NT2/D1 (cell line): ENCODE measurements around the gene MAP2K2.

Experiments
- DNase-seq: peaks from one replicate; pipeline ENCODE4 v3.0.0-alpha.2; 2011; ENCODE audit warnings: low read depth, low spot score
- H3K27me3 ChIP-seq: 2 replicates; pipeline ENCODE4 v1.6.0; 2011; ENCODE audit warnings: mild to moderate bottlenecking; ENCODE audit not compliant: insufficient read length, insufficient read depth
- H3K36me3 ChIP-seq: 2 replicates; pipeline ENCODE4 v1.6.1; 2011; ENCODE audit warnings: mild to moderate bottlenecking, low read length, mixed read lengths; ENCODE audit not compliant: insufficient read depth, insufficient read length
- H3K4me1 ChIP-seq: 2 replicates; pipeline ENCODE4 v1.5.1; 2011; ENCODE audit not compliant: insufficient read depth, insufficient read length
- H3K4me3 ChIP-seq: 2 replicates; pipeline ENCODE4 v1.5.1; 2011; ENCODE audit warnings: low read depth; ENCODE audit not compliant: insufficient read length
- H3K9ac ChIP-seq: 2 replicates; pipeline ENCODE4 v1.6.0; 2011; ENCODE audit warnings: low read depth; ENCODE audit not compliant: insufficient read length
- H3K9me3 ChIP-seq: 2 replicates; pipeline ENCODE4 v1.5.1; 2011; ENCODE audit warnings: mild to moderate bottlenecking, low read length; ENCODE audit not compliant: insufficient read depth
- SUZ12 ChIP-seq: IDR thresholded peaks from 2 replicates; pipeline ENCODE4 v1.6.1; 2011; ENCODE audit not compliant: insufficient read length, insufficient read depth; ENCODE audit errors: extremely low read depth
- YY1 ChIP-seq: IDR thresholded peaks from 2 replicates; pipeline ENCODE4 v1.6.1; 2011; ENCODE audit not compliant: insufficient read length, insufficient read depth
- ZNF274 ChIP-seq: IDR thresholded peaks from 2 replicates; pipeline ENCODE4 v1.6.1; 2011; ENCODE audit warnings: mild to moderate bottlenecking, low read depth, low read length

Gene MAP2K2

DNA sequence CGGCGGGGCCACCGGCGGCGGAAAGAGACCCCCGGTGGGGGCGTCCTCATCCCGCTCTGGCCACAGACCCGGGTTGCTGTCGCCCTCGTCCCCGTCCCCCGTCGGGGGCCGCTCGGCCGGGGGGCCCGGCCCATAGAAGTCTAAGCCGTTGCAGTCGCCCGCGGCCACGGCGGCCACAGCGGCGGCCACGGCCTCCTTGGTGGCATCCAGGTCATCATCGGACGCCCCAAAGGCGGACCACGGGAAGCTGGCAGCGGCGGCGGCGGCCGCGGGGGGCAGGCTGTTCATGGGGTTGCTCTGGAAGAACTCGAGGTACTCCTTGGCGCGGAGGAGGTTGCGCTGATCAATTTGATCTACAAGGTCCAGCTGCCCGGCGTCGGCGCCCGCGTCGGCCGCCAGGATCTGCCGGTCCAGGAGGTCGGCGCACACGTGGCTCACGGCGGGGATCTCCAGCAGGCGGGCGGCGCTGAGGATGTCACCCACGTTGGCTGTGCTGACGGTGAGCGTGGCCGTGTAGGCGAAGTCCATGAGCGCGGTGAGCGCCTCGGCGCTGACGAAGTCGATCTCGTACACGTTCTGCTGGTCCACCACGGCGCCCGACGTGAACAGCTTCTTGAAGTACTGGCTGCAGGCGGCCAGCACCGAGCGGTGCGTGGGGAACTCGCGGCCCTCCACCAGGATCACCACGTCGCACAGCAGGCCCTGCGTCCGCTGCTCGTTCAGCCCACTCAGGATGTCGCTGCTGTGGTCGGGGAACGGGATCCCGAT is 69.3 kb downstream of the MAP2K2 start:
- H3K27me3 ChIP-seq = no peaks in the 10 kb centered on the region
- H3K4me1 ChIP-seq = peaks cover 28% of the 10 kb centered on the region
- peaks cover 71% of the 10 kb centered on the region for H3K36me3 ChIP-seq
- no peak overlapping the region for H3K9ac ChIP-seq
- no peak for DNase-seq
- H3K4me3 ChIP-seq = no peak overlapping the region
- TF ChIP-seq YY1 (no peak), ZNF274 (no peak), SUZ12 (no peak)
- no peaks in the 10 kb centered on the region for H3K9me3 ChIP-seq

DNA sequence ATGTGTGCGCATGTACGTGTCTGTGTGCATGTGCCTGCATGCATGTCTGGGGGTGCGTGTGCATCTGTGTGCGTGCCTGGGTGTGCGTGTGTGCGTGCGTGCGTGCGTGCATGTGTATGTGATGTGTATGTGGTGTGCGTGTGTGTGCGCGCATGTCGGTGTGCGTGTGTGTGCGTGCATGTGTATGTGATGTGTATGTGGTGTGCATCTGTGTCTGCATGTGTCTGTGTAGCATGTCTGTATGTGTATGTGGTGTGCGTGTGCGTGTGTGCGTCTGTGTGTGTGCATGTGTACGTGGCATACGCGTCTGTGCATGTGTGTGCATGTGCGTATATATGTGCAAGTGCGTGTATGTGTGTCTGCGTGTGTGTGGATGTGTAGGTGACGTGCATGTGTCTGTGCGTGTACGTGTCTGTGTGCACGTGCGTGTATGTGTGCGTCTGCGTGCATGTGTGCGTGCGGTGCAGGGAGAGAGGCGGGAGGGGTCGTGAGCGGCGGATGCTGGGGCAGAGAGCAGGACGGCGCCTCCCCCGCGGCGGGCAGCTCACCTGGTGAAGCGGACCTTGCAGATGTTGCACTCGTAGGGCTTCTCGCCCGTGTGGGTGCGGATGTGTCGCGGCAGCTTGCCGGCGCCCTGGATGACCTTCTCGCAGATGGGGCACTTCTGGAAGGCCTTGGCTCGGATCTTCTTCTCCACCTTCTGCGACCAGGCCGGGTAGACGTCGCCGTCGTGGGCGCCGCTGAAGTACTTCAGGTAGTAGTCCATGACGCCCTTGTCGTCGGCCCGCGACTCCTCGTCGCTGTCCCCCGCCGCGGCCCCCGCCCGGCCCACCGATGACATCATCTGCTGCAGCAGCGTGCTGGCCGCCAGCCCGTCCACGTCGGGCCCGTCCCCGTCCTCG is 70.2 kb downstream of the MAP2K2 start:
- Histone ChIP-seq H3K27me3 (no peaks in the 10 kb centered on the region), H3K4me3 (no peak overlapping the region), H3K9ac (no peak overlapping the region), H3K4me1 (peaks cover 20% of the 10 kb centered on the region), H3K9me3 (no peaks in the 10 kb centered on the region), H3K36me3 (peaks cover 76% of the 10 kb centered on the region)
- no peak for DNase-seq
- no peak for TF ChIP-seq SUZ12
- no peak for TF ChIP-seq ZNF274
- no peak for TF ChIP-seq YY1

DNA sequence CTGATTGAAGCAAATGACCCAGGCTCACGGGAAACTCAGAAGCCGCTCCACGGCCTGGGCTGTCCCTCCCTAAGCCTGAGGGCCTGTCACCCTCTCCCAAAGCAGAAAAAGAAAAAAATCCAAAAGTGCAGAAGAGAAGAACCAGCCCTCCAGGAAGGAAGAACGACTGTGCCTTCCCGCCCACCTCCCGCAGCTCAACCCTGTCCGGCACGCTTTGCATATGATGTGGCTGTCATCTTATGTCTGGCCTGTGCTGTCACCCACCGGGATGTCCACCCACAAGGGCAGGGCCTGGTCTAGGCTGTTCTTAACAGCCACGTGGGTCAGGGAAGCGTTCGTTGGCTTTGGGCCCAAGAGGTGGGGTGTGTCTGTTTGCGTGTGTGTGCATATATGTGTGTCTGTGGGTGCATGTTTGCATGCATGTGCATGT is 70.9 kb downstream of the MAP2K2 start:
- Histone ChIP-seq H3K4me3 (no peak overlapping the region), H3K36me3 (peaks cover 82% of the 10 kb centered on the region), H3K9ac (no peak overlapping the region), H3K9me3 (no peaks in the 10 kb centered on the region), H3K4me1 (peaks cover 21% of the 10 kb centered on the region), H3K27me3 (no peaks in the 10 kb centered on the region)
- TF ChIP-seq YY1 (no peak), ZNF274 (no peak), SUZ12 (no peak)
- no peak for DNase-seq

DNA sequence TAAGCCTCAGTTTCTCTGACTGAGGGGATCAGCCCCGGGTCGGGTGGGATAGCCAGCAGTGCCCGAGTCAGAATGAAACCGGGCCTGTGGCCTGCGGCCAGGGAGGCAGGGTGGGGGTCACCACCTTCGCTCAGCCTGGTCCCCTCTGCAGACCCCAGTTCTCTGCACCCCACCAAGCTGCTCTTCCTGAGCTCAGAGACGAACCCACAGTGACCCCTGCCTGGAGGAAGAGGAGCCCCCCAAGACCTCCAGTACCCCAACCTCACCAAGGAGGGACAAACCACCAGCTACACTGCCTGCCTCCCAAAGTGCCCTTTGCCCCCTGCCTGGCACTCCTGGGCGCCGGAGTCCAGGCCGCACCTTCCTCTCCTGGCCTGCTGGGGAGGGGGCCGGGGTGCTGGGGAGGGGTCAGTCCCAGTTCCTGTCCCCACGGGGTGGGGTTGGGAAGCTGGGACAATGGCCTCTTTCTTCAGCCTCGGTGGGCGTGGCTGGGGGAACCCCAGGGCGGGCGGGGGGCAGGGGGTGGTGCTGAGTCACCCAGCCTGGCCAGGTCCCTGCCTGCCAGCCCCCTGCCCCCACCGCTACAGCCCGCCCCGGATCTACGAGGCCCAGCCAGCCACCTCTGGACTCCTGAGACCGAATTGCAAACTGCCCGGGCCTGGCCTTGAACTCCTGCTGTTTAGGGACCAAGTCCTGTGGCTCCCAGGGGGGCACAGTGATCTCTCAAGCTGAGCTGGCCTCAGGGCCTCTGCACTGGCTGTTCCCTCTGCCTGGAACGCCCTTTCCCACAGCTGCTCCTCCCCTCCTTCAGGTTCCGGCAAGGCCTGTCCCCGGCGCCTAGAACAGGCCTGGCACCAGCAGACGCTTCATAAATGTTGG is 71.6 kb downstream of the MAP2K2 start:
- TF ChIP-seq SUZ12 = no peak
- no peak for TF ChIP-seq ZNF274
- TF ChIP-seq YY1 = no peak

DNA sequence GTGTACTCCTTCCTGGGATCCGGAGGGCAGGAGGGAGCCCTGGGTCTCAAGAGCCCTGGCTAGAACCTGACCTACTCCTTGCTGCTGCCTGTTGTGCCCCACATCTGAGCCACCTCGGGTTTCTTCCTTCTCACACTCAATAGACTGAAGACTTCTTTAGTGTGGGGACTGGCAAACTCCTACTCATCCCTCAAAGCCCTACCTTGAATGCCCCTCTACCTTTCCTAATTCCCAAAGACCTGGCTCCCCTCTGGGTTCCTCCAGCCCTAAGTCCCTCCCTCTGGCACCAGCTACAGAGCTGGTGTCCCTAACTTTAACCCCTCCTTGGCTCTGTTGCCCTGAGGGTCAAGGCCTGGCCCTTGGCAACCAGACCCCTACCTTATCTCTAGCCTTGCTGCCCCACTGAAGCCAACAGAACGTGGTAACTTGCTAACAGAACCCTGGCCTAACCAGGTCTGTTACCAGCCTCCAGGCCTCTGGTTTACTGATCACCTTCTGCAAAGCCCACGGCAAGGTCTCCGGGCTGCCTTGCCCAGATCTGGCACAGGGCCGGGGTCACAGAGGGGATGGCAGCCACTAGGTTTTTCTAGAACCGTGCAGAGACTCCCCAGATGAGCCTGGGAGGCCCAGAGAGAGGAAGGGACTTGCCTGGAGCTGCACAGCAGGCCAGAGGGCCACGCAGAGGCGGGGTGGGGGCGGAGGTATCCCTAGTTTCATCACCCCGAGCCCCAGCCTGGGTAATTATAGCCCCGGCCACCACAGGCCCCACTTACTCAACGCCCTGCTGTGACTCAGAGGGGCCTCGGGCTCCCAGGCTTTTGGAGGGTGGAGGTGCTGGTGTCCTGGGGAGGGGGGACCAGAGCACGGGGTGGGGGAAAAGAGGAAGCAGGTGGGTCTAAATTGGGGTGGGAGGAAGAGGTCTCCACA is 72.5 kb downstream of the MAP2K2 start:
- H3K4me1 ChIP-seq = peaks cover 19% of the 10 kb centered on the region
- H3K27me3 ChIP-seq = no peaks in the 10 kb centered on the region
- H3K9ac ChIP-seq = no peak overlapping the region
- no peaks in the 10 kb centered on the region for H3K9me3 ChIP-seq
- no peak overlapping the region for H3K4me3 ChIP-seq
- peaks cover 78% of the 10 kb centered on the region for H3K36me3 ChIP-seq
- TF ChIP-seq YY1 (no peak), ZNF274 (no peak), SUZ12 (no peak)
- DNase-seq = no peak

More for the DNA sequence above, 71.6 kb downstream of the MAP2K2 start:
- H3K4me1 ChIP-seq = peaks cover 19% of the 10 kb centered on the region
- DNase-seq = no peak
- H3K27me3 ChIP-seq = no peaks in the 10 kb centered on the region
- peaks cover 79% of the 10 kb centered on the region for H3K36me3 ChIP-seq
- no peaks in the 10 kb centered on the region for H3K9me3 ChIP-seq
- no peak overlapping the region for H3K4me3 ChIP-seq
- peak overlapping the region; percentile 32 for H3K9ac ChIP-seq

DNA sequence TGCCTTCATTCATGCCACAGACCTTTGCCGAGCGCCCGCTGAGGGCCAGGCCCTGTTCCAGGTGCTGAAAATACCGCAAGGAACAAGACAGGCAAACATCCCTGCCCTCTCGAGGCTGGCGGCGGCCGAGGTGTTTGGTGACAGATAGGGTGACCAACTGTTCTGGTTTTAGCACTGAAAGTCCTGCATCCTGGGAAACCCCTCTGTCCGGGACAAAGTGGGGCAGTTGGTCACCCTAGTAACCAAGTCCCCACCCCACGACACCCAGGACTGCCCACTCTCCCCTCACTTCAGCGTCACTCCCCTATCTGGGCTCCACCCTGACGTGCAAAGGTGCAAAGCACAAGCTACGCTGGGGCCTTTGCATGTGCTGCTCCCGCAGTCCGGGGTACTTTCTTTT is 74.5 kb downstream of the MAP2K2 start:
- Histone ChIP-seq H3K27me3 (no peaks in the 10 kb centered on the region), H3K4me1 (peaks cover 21% of the 10 kb centered on the region), H3K36me3 (peaks cover 74% of the 10 kb centered on the region), H3K9me3 (no peaks in the 10 kb centered on the region), H3K4me3 (no peak overlapping the region), H3K9ac (no peak overlapping the region)
- DNase-seq = no peak
- TF ChIP-seq SUZ12 (no peak), ZNF274 (no peak)
